ENCODE measurements around the gene EEF2K.

GRCh38 chr16:22183901-22184614 lies 22.0 kb upstream of the EEF2K start:
- TF ChIP-seq PATZ1 (CRISPR knock-in tag; IDR thresholded peaks at IDR 0.05; ENCODE audit: borderline replicate concordance) (no peak), ZC3H10 (CRISPR knock-in tag; IDR thresholded peaks at IDR 0.05) (no peak), CSRNP3 (CRISPR knock-in tag; IDR thresholded peaks at IDR 0.05) (no peak), RARB (CRISPR knock-in tag; IDR thresholded peaks at IDR 0.05) (no peak), PPARA (CRISPR knock-in tag; IDR thresholded peaks at IDR 0.05; ENCODE audit: borderline replicate concordance) (no peak), BACH2 (CRISPR knock-in tag; IDR thresholded peaks at IDR 0.05; ENCODE audit: borderline replicate concordance) (no peak), POU6F1 (CRISPR knock-in tag; IDR thresholded peaks at IDR 0.05; ENCODE audit: borderline replicate concordance, low read depth) (no peak), ZNF565 (CRISPR knock-in tag; conservative IDR thresholded peaks at IDR 0.05; ENCODE audit: low read depth) (no peak), ZNF70 (CRISPR knock-in tag; IDR thresholded peaks at IDR 0.05) (no peak), GLIS3 (CRISPR knock-in tag; IDR thresholded peaks at IDR 0.05) (no peak), ISL1 (CRISPR knock-in tag; IDR thresholded peaks at IDR 0.05) (no peak), ARNTL (CRISPR knock-in tag; IDR thresholded peaks at IDR 0.05; ENCODE audit: borderline replicate concordance, low read depth) (no peak), OSR1 (CRISPR knock-in tag; IDR thresholded peaks at IDR 0.05) (no peak), ZNF8 (CRISPR knock-in tag; IDR thresholded peaks at IDR 0.05) (no peak)

Measured in SK-N-SH treated with all-trans-retinoic acid at 6 μM for 48 hours (cell line).